Renal cortex interstitium (tissue), 15 donors: Measurements from ENCODE around the gene NPIPB13. TPM values are rescaled to one million over a fixed set of nuclear protein-coding genes. Genes with fewer than 3 reads are reported as not detected.
"Not testable (repeated sequence)": the region's sequence is repeated elsewhere in the genome, so short reads cannot be mapped to it uniquely, and the experiment has no call there.

Experiments used
- DNase-seq, 11 donors: peaks; one replicate each; pipeline ENCODE4 v3.0.0-alpha.2; 2013; ENCODE audit warnings: low read depth in 9 of 11, low spot score in 4 of 11; ENCODE audit errors: extremely low read depth in 1 of 11
- long read RNA-seq, 16 experiments: transcript quantifications; one replicate each; lab custom pipeline, GENCODE V29; 2026
- polyA plus RNA-seq, 3 donors: library from polyadenylated mRNA; unstranded; fragments of 120-200 nt; gene quantifications; one replicate each; pipeline ENCODE4 v1.2.1, GENCODE V29; 2013; ENCODE audit not compliant: insufficient read length in 3 of 3

NPIPB13 gene
- 10 to 100 TPM in 2 of 3 donors, 1 to 10 TPM in 1; 4.1 to 12.3 (median 11.1) TPM for polyA plus RNA-seq
- long read RNA-seq, donor 1: 0 reads
- long read RNA-seq, donor 2: 0 reads
- long read RNA-seq, donor 3: 0 reads
- long read RNA-seq, donor 4: 0 reads
- long read RNA-seq, donor 5: 0 reads
- long read RNA-seq, donor 6: 0 reads
- long read RNA-seq, donor 7: 0 reads
- long read RNA-seq, donor 8: 0 reads
- long read RNA-seq, donor 9: 0 reads
- long read RNA-seq, donor 10: 0 reads
- long read RNA-seq, donor 11: 0 reads
- long read RNA-seq, donor 12: 0 reads
- long read RNA-seq, donor 13: 0 reads
- long read RNA-seq, donor 14: 0 reads
- long read RNA-seq, donor 15: 0 reads
- long read RNA-seq, donor 16: 0 reads

- DNase-seq: not testable (repeated sequence)
Measured at GRCh38 chr16:30248379-30248778, at the start of gene NPIPB13. NPIPB13 (minus strand) TSS chr16:30248479; CDS start chr16:30245573, 2,906 bp downstream.

GRCh38 chr16:30282357-30282756 is 34.1 kb upstream of the NPIPB13 start:
- DNase-seq: not testable (repeated sequence)

GRCh38 chr16:30278523-30278922 is 30.2 kb upstream of the NPIPB13 start:
- not testable (repeated sequence) for DNase-seq

- DNase-seq: not testable (repeated sequence)
Measured at GRCh38 chr16:30217082-30217481, 31.2 kb downstream of the NPIPB13 start.

GRCh38 chr16:30211414-30211813 is 36.9 kb downstream of the NPIPB13 start:
- DNase-seq: not testable (repeated sequence)

- DNase-seq: not testable (repeated sequence)
Measured at GRCh38 chr16:30209032-30209431, 39.2 kb downstream of the NPIPB13 start.

- DNase-seq: not testable (repeated sequence)
Measured at GRCh38 chr16:30207063-30207704, 41.1 kb downstream of the NPIPB13 start.

- not testable (repeated sequence) for DNase-seq
Measured at GRCh38 chr16:30206252-30206651, 42.0 kb downstream of the NPIPB13 start.

- not testable (repeated sequence) for DNase-seq
Measured at GRCh38 chr16:30205541-30206236, 42.6 kb downstream of the NPIPB13 start.

GRCh38 chr16:30199608-30200343 is 48.5 kb downstream of the NPIPB13 start:
- DNase-seq: not testable (repeated sequence)

GRCh38 chr16:30199049-30199448 is 49.2 kb downstream of the NPIPB13 start, which contains the start of gene SULT1A3:
SULT1A3 (plus strand) TSS chr16:30199255; CDS start chr16:30200729, 1,474 bp downstream.
- not testable (repeated sequence) for DNase-seq

Other genes with a start within 250 kb of the NPIPB13 start
- 1 to 10 TPM; 2.2 to 5.2 (median 2.5) TPM for gene DOC2A, start 237.5 kb downstream of the NPIPB13 start, polyA plus RNA-seq
- gene C16orf92, start 225.3 kb downstream of the NPIPB13 start, polyA plus RNA-seq: not detected
- 1 to 10 TPM in 2 of 3 donors, under 1 TPM in 1; 0.65 to 1.8 (median 1.3) TPM for gene TLCD3B, start 217.2 kb downstream of the NPIPB13 start, polyA plus RNA-seq
- gene ALDOA, start 182.7 kb downstream of the NPIPB13 start, polyA plus RNA-seq: 100 to 1,000 TPM; 472 to 699 (median 578) TPM
- 100 to 1,000 TPM in 1 of 3 donors, 10 to 100 TPM in 2; 82.7 to 112 (median 88.1) TPM for gene PPP4C, start 172.5 kb downstream of the NPIPB13 start, polyA plus RNA-seq
- gene TBX6, start 156.6 kb downstream of the NPIPB13 start, polyA plus RNA-seq: 1 to 10 TPM; 1.1 to 1.7 (median 1.5) TPM
- gene YPEL3, start 152.3 kb downstream of the NPIPB13 start, polyA plus RNA-seq: 10 to 100 TPM; 43.9 to 79.8 (median 55.5) TPM
- 10 to 100 TPM; 11.3 to 14.0 (median 12.6) TPM for gene GDPD3, start 134.9 kb downstream of the NPIPB13 start, polyA plus RNA-seq
- gene MAPK3, start 125.3 kb downstream of the NPIPB13 start, polyA plus RNA-seq: 10 to 100 TPM; 79.3 to 90.0 (median 82.7) TPM
- gene CORO1A, start 64.9 kb downstream of the NPIPB13 start, polyA plus RNA-seq: 10 to 100 TPM in 1 of 3 donors, 1 to 10 TPM in 2; 5.3 to 16.6 (median 8.6) TPM
- gene BOLA2B, start 54.8 kb downstream of the NPIPB13 start, polyA plus RNA-seq: 10 to 100 TPM; 26.0 to 39.1 (median 36.5) TPM
- 10 to 100 TPM; 22.3 to 39.8 (median 23.1) TPM for gene SLX1A, start 54.6 kb downstream of the NPIPB13 start, polyA plus RNA-seq
- gene SULT1A3, start 49.2 kb downstream of the NPIPB13 start, polyA plus RNA-seq: 10 to 100 TPM in 2 of 3 donors, 1 to 10 TPM in 1; 5.9 to 17.5 (median 10.7) TPM
- 10 to 100 TPM; 53.8 to 60.5 (median 56.7) TPM for gene CD2BP2, start 106.8 kb upstream of the NPIPB13 start, polyA plus RNA-seq
- gene TBC1D10B, start 122.0 kb upstream of the NPIPB13 start, polyA plus RNA-seq: 10 to 100 TPM; 31.1 to 38.7 (median 38.2) TPM
- gene MYL11, start 126.3 kb upstream of the NPIPB13 start, polyA plus RNA-seq: 1 to 10 TPM in 2 of 3 donors, under 1 TPM in 1; 0.56 to 4.5 (median 1.2) TPM
- 1 to 10 TPM; 1.7 to 3.1 (median 3.1) TPM for gene SEPTIN1, start 134.1 kb upstream of the NPIPB13 start, polyA plus RNA-seq
- gene ZNF48, start 146.9 kb upstream of the NPIPB13 start, polyA plus RNA-seq: 10 to 100 TPM; 13.1 to 16.5 (median 13.4) TPM
- 1 to 10 TPM; 4.7 to 9.2 (median 7.2) TPM for gene ZNF771, start 159.1 kb upstream of the NPIPB13 start, polyA plus RNA-seq
- gene DCTPP1, start 181.6 kb upstream of the NPIPB13 start, polyA plus RNA-seq: 10 to 100 TPM; 45.0 to 56.9 (median 48.6) TPM
- gene SEPHS2, start 197.4 kb upstream of the NPIPB13 start, polyA plus RNA-seq: 10 to 100 TPM; 91.7 to 98.4 (median 94.5) TPM
- 1 to 10 TPM; 1.9 to 2.9 (median 2.6) TPM for gene ITGAL, start 224.3 kb upstream of the NPIPB13 start, polyA plus RNA-seq